ENCODE data around the gene ATP6V0B.

- no peak for TF ChIP-seq GATA3 (IDR thresholded peaks at IDR 0.05; ENCODE audit: low read depth, low read length)
- TF ChIP-seq GATA2 (IDR thresholded peaks at IDR 0.05; ENCODE audit: low read depth, low read length): no peak
Measured at GRCh38 chr1:43947874-43948437, 26.8 kb upstream of the ATP6V0B start.

All from SH-SY5Y (cell line).